ENCODE measurements around the gene MFAP4.

MFAP4 gene, protein sequence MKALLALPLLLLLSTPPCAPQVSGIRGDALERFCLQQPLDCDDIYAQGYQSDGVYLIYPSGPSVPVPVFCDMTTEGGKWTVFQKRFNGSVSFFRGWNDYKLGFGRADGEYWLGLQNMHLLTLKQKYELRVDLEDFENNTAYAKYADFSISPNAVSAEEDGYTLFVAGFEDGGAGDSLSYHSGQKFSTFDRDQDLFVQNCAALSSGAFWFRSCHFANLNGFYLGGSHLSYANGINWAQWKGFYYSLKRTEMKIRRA
- 0 reads per million in 3 experiments for total RNA-seq

DNA sequence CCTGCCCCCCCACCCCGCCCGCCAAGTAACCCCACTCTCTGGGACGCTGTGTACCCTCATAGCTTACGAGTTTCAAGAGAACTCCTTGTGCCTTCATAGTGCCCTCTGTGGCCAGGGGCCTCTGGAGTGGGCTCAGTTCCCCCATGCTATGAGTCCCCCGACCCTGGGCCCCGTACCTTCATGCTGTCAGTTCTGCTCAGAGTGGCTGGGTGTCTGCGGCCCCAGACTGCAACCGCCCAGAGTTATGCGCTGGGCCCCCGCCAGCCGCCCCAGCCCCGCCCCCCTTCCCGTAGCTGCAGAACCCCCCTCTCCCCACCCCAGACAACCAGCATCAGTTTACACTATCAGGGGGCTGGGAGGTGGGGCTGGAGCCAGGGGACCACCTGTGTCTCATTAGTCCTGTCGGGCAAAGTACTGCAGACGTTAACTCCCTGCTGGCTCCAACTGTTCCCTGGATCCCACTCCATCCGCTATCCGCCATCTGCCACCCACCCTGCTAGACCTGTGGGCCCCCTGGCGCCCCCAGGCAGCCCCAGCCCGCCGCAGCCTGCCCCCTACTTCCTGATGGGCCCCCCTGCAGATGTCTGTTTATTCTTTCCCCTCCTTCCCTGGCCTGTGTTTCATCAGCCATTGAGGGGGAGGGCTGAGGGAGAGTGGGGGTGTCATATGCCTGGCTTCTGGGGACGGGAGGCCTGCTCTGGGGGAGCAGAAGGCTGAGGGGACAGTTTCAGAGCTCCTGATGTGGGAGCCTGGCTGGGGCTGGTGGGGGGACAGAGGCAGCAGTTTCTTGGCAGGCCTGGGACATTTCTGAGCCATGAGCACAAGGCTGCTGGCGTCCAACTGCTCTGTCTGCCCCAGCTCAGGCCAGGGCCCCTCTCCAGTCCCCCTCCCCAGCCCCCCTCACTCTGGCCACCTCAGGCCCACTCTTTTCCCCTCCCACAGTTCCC lies at the start of gene MFAP4:
Gene MFAP4 (minus strand): TSS at position 217 of the 947 bp plus-strand sequence. CDS start 35 bp downstream, at position 182.
- DNase-seq, result no peak

- no peak for DNase-seq
Measured at GRCh38 chr17:19433727-19434340, 46.8 kb upstream of the MFAP4 start.

DNA sequence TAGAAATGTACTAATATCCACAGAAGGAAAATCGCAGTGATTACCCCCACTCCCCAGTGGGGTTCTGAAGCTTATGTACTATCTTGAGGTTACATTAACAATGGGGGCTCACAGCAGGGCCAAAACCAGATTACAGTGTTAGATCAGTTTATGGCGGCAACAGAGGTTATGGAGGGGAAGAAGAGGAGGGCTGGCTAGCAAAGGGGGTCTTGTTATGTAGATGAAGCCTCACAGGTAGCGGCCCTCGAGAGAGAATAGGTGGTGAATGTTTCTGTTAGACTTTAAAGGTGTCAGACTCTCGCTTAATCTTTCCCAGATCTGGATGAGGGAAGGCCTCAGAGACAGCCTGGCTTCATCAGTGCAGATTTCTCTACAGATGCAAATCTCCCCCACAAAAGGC lies 46.3 kb upstream of the MFAP4 start:
- no peak for DNase-seq

GRCh38 chr17:19431691-19432090 lies 44.7 kb upstream of the MFAP4 start:
- DNase-seq, result no peak

- no peak for DNase-seq
Measured at GRCh38 chr17:19426631-19427030, 39.6 kb upstream of the MFAP4 start.

DNA sequence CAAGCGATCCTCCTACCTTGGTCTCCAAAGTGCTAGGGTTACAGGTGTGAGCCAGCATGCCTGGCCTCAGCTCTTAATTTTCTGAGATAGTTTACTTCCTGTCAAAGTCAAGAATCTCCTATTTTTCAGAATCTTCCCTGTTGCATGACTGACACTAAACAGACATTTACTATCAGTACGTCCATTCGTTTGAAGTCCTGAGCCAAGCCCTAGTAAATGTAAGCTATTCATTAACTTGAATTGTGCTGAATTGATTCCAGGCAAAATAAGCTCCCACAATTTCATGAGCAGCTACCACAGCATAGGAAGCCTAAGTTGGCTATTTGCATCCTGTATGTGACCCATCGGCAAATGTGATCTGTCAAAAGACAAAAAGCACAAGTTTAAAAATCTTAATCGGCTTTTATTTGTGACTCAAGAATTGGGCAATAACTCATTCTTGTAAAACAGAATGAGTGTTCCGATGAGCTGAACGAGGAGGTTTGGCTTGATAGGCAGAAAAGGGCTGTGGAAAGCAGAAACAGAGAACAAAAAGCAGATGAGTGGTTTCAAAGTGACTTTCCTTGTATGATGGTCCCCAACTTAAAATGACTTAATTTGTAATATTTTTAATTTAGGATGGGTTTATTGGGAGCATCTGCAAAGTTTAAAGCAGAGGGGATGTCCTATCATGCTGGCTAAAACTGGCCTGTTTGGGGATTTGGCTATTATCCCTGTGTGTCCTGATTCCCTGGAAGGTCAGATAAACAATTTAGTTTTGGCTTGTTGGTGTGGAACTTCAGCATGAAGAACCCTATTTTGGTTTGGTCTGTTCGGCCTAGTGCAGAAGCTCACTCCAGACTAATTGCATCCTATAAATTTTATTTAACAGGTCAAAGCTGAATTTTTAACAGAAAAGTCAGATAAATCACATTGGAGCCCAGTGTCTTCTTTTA lies 38.2 kb upstream of the MFAP4 start:
- DNase-seq, result no peak

DNA sequence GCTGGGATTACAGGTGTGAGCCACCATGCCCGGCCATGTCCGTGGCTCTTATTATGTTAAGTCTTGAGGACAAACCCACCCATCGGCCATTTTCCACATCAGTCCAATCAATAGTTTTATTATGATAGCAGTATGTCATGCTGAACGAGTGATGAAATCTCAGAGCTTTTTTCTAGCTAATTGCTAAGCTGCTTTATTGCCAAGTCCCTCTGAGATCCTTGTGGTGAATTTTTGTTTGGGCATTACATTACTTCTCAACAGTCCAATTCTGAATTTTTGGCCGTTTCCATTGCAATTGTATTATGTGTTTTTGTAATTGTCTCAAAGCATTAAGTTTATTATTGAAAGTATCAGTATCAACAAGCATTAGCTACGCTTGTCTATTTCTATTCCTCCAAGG lies 34.9 kb upstream of the MFAP4 start:
- no peak for DNase-seq

DNA sequence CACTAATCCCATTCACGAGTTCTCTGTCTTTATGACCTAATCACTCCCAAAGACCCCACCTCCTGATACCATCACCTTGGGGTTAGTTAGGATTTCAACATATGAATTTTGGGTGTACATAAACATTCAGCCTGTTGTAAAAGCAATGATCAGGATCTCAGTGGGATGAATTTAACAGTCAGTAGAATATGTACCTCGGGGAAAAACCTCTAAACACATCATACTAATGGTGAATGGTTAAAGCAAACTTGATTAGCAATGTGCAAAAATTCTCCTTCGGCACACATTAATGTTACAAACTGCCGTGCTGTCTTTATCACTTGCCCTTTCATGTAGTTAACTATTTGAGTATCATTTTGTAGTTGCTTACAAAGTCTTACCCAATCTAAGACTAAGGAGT lies 34.2 kb upstream of the MFAP4 start:
- DNase-seq, result no peak

GRCh38 chr17:19418251-19418992 lies 31.4 kb upstream of the MFAP4 start:
- DNase-seq, result peak; percentile 15

DNA sequence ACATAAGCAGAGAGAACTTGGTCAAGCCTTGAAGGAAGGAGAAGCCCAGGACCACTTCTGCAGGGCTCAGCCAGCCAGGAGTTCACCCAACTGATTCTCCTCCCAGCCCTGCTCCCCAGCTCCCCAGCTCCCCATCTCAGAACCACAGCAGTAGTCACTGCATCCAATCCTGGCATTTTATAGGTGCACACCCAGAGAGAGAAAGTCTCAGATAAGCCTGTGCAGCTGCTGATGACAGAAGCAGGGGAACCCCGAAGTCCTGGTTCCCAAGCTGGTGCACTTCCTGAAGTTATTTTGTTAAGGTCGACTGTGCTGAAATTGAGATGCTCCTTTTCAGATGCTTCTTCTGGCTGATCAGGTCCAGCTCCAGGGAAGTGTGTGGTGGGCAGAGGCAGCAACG lies 30.6 kb upstream of the MFAP4 start:
- no peak for DNase-seq

DNA sequence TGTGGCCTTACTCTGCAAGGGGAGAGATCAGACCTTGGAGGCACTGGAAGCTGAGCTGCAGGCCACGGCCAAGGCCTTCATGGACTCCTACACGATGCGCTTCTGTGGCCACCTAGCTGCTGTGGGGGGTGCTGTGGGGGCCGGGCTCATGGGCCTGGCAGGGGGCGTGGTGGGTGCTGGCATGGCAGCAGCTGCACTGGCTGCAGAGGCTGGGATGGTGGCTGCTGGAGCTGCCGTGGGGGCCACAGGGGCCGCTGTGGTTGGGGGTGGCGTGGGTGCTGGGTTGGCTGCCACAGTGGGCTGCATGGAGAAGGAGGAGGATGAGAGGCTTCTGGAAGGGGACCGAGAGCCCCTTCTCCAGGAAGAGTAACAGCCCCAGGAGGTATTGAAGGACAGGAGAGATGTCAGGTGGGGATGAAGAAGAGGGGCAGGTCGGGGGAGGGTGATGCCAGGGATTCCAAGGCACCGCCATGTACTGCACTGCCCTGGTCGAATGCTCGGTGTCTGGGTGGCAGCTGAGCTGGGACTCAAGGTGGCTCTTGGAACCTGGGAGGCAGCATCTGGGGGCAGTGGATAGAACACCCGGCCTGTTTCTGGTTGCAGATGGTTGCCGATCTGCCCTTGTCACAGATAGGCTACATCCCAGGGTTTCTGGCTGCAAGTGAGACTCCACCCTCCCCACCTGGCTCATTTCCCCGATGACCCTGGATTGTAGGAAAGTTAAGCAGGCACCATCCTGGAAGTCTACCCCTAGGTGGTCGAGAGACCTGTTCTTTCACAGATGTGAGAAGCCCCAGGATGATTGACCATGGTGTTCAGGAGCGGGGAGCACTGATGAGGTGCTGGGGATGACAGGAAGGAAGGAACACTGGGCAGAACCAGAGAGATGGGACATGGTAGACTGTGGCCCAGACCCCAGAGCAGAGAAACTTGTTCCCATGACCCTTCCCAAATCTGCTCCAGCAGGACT lies 29.1 kb upstream of the MFAP4 start:
- no peak for DNase-seq

DNA sequence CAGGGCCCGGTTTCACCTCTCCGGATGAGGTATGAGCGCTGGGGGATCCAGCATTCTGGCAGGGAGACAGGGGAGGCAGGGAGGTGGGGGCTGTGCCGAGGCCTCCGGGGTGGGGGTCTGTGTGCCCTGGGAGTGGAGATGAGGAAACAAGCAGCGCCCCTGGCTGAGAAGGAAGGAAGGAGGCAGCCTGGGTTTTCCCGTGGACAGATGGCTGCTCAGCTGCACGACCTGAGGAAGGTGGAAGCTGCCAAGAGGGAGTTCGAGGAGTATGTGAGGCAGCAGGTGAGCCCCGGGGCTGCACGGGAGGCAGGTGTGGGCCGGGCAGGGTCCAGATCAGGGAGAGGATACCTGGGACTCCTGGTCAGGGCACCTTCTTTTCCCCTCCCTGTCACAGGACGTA lies 28.3 kb upstream of the MFAP4 start:
- DNase-seq, result no peak

DNA sequence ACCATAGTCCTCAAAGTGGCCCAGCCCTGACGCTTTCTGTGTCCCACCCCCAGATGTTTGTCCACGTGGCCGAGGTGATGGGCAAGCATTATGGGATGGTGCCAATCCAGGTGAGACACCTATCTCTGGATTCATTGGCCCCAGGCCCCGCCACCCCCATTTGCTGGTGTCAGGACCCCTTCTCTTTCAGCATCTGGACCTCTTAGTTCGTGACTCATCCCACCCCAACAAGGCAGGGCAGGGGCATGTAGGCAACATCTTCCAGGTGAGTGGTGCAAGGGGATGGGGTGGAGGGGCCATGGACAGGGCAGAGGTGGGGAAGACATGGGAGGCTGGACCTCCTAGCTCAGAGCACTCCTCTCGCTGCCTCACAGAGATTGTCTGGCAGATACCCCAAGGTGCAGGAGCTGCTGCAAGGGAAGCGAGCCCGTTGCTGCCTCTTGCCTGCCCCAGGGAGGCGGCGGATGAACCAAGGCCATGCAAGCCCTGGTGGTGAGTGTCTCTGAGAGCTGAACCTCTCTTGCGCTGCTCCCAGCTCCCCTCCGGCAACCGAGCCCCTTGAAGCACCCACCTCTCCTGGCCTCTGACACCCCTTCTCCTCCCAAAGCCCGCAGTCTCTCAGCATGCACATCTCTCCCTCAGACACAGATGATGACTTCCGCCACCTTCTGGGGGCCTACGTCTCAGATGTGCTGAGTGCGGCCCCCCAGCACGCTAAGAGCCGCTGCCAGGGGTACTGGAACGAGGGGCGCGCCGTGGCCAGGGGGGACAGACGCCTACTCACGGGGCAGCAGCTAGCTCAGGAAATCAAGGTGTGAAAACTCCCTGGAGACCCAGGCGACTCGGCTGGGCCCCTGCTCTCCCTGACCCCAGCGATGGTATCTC lies 27.6 kb upstream of the MFAP4 start:
- no peak for DNase-seq

GRCh38 chr17:19413761-19414160 lies 26.8 kb upstream of the MFAP4 start:
- no peak for DNase-seq

DNA sequence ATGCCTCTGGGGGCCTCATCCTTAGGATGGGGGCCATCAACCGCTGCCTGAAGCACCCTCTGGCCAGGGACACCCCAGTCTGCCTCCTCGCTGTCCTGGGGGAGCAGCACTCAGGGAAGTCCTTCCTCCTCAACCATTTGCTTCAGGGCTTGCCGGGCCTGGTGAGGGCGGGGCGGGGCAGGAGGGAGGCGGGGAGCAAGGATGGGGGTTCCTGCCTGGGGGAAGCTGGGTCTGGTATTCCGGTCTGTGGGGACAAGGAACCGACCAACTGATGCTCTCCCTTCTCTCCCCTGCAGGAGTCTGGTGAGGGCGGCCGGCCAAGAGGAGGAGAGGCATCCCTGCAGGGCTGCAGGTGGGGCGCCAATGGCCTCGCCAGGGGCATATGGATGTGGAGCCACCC lies 26.0 kb upstream of the MFAP4 start:
- no peak for DNase-seq

DNA sequence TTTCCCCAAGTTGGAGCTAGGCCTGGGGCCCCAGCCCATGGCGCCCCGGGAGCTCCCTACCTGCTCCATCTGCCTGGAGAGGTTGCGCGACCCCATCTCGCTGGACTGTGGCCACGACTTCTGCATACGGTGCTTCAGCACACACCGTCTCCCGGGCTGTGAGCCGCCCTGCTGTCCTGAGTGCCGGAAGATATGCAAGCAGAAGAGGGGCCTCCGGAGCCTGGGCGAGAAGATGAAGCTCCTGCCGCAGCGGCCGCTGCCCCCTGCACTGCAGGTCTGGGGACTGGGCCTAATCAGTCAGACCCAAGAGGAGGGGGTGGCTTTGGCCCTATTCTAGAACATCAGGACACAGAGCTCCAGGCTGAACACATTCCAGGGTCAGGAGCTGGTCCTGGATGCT lies 25.5 kb upstream of the MFAP4 start:
- no peak for DNase-seq

GRCh38 chr17:19411631-19412030 lies 24.6 kb upstream of the MFAP4 start:
- DNase-seq, result no peak

DNA sequence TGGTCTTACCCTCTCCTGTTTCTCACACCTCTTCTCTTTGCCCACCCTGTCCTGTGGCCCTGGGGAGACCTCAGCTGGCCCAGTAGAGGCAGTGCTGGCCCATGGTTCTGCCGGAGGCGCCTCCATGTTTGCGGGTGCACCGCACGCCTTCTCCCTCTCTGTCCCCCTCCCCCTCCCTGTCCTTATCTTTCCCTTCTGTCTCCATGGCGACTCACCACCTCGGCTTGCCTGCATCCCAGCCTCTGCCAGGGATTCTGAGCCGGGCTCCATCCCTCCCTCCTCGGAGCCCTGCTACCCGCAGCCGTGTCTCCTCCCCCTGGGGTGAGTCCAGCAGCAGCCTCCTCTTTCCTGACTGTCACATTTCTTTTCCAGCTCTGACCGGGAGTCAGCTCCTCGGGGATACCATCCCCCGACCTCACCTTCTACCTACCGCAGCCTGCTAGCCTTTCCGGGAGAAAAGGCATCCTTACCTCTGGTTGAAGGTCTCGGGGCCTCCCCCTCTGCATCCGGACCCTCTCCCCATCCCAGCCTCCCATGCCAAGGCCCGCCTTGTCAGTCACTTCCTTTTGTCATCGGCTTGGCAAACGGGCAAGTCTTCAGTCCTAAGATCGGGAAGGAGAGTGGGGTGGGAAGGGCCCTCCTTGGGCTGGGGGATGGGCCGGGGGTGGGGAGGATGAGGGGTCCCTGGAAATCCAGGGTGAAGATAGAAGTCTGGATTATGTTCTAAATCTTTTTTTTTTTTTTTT lies 24.1 kb upstream of the MFAP4 start, which contains the start of gene RNF112:
Gene RNF112 (plus strand): TSS at position 358 of the 746 bp plus-strand sequence. CDS start 177 bp downstream, at position 535.
- no peak for DNase-seq

GRCh38 chr17:19410091-19410490 lies 23.1 kb upstream of the MFAP4 start:
- DNase-seq, result no peak

Measured in central memory CD4-positive, alpha-beta T cell (primary cell).